ENCODE measurements around the gene PTK6. TPM values are rescaled to one million over a fixed set of nuclear protein-coding genes. Genes with fewer than 3 reads are reported as not detected.

PTK6 gene
- total RNA-seq, 1 donor from 2014 or later: 4.2 TPM

DNA sequence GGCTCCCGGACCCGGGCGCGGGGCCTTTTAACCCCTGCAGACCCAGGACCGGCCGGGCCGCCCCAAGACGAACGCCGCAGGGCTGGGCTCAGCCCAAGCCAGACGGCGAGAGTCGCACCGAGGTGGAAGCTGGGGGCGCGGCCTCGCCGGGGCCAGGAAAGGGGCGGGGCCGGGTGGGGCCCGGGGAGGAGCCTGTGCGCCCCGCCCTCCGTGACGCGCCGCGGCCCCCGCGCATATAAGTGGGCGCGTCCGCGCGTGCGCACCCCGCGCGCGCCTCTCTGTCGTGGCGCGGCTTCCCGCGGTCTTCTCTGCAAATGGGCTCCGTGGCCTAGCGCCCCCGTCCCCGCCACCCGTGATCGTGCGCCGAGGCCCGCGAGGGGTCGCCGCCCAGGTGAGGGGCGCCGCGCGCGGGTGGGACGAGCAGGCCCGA is 16.7 kb downstream of the PTK6 start, which contains the start of gene PPDPF:
TSS of gene PPDPF (plus strand) at position 262 of the 430 bp plus-strand sequence. CDS start 544 bp downstream, outside the sequence.
- no peak for TF ChIP-seq CTCF (IDR thresholded peaks at IDR 0.05)
- H3K9me3 ChIP-seq: no peaks in the 10 kb centered on the region
- H3K4me1 ChIP-seq: peaks cover 30% of the 10 kb centered on the region
- H3K27me3 ChIP-seq (ENCODE audit: low read depth): no peaks in the 10 kb centered on the region
- peak; percentile 87 for DNase-seq
- intact Hi-C loops (cut with DNase I): no loop called here
- H3K27ac ChIP-seq: peak within 1 kb of the TSS; percentile 96
- H3K36me3 ChIP-seq: peaks cover 19% of the 10 kb centered on the region
- peak within 1 kb of the TSS; percentile 93 for H3K4me3 ChIP-seq
- peak; percentile 93 to 95 for ATAC-seq

GRCh38 chr20:63519668-63520503 is 17.3 kb downstream of the PTK6 start:
- DNase-seq: peak; percentile 73
- Histone ChIP-seq H3K27ac (peak overlapping the region; percentile 96), H3K9me3 (no peaks in the 10 kb centered on the region), H3K4me3 (peak overlapping the region; percentile 93), H3K4me1 (peaks cover 30% of the 10 kb centered on the region), H3K27me3 (ENCODE audit: low read depth) (no peaks in the 10 kb centered on the region), H3K36me3 (peaks cover 19% of the 10 kb centered on the region)
- TF ChIP-seq CTCF (IDR thresholded peaks at IDR 0.05): peak; percentile 30
- peak; percentile 71 to 74 for ATAC-seq
- intact Hi-C loops (cut with DNase I): no loop called here

- Histone ChIP-seq H3K4me1 (peaks cover 30% of the 10 kb centered on the region), H3K27me3 (ENCODE audit: low read depth) (no peaks in the 10 kb centered on the region), H3K9me3 (no peaks in the 10 kb centered on the region), H3K4me3 (peak overlapping the region; percentile 93), H3K36me3 (peaks cover 19% of the 10 kb centered on the region), H3K27ac (peak overlapping the region; percentile 96)
- intact Hi-C loops (cut with DNase I): no loop called here
- no peak for ATAC-seq
- no peak for TF ChIP-seq CTCF (IDR thresholded peaks at IDR 0.05)
- peak; percentile 52 for DNase-seq
Observed at GRCh38 chr20:63518946-63519667, 18.1 kb downstream of the PTK6 start.

DNA sequence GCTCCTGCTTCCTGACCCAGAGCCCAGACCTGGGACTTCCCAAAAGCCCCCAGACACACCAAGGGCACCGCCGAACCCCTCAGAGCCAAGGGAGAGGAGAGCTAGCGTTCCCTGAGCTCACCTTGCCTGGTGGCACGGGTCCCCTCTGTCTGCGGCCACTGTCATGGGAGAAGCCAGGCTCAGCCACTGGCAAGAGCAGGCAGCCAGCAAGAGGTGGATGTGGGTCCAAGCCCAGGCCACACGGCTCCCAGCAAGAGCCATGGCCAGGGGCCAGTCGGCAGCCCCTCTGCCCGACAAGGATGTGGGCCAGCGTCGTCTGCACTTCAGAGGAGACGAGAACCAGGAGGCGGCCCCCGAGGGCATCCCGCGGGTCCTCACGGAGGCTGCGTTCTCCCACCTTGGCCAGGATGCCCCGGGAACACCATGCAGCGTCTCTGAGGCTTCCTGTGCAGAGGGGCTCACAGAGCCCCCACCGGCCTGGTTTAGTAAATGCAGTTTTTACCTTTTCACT is 18.8 kb downstream of the PTK6 start:
- Histone ChIP-seq H3K4me1 (peaks cover 30% of the 10 kb centered on the region), H3K36me3 (peaks cover 14% of the 10 kb centered on the region), H3K27me3 (ENCODE audit: low read depth) (no peaks in the 10 kb centered on the region), H3K4me3 (no peak overlapping the region), H3K9me3 (no peaks in the 10 kb centered on the region), H3K27ac (no peak overlapping the region)
- ATAC-seq: no peak
- intact Hi-C loops (cut with DNase I): no loop called here
- TF ChIP-seq CTCF (IDR thresholded peaks at IDR 0.05): no peak
- peak; percentile 41 for DNase-seq
